Right lobe of liver (tissue), 4 donors: ENCODE measurements around the gene ZCCHC14.

Source experiments
- POLR2A ChIP-seq: fragments of 450-650 bp; IDR thresholded peaks from one replicate; pipeline ENCODE4 v1.6.1; 2017; ENCODE audit warnings: antibody characterized with exemption, mild to moderate bottlenecking
- TF ChIP-seq, protein P1 (sequence below), 4 donors: fragments of 200-600 bp in 3 of 4; fragments of 450-650 bp in 1 of 4; IDR thresholded peaks; one replicate each; pipeline versions ENCODE4 v1.5.1 to v1.8.0; 2016 to 2022; ENCODE audit warnings: antibody characterized with exemption in 4 of 4, mild to moderate bottlenecking in 2 of 4
- donor health status: DM: no; HTN: no; CAD: no.
- donor health status: DM: no; HTN: no; CAD: no.
- donor health status: DM: no; HTN: yes; CAD: no.

DNA sequence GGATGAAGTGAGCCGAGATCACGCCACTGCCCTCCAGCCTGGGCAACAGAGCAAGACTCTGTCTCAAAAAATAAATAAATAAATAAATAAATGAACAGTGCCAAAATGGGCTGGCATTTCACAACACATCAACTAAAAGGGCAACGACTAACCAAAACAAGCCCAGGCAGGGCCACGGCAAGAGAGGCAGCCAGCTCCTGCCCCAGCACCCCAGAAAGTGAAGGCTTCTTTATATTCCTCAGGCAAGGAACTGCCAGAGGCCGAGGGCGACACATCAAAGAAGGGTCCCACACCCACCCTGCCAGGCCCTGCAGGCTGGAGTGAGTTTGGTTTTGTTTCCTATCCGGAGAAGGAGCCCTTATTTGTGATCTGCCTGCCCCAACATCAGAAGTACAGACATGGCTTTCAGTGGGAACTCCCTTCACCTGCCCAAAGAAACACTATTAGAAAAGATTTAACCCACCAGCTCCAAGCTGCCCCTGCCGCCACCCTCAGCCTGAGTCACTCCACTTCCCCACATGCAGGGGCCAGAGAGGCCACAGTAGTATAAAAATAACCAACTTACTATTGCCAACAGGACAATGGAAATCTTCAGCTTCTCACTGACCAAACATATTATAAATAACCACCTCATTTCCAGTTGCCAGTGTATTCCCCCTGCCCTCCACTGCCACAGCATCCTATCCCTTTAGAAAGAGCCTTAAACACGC is 117.2 kb downstream of the ZCCHC14 start:
- TF ChIP-seq POLR2A, result no peak
- TF ChIP-seq, protein P1, sequence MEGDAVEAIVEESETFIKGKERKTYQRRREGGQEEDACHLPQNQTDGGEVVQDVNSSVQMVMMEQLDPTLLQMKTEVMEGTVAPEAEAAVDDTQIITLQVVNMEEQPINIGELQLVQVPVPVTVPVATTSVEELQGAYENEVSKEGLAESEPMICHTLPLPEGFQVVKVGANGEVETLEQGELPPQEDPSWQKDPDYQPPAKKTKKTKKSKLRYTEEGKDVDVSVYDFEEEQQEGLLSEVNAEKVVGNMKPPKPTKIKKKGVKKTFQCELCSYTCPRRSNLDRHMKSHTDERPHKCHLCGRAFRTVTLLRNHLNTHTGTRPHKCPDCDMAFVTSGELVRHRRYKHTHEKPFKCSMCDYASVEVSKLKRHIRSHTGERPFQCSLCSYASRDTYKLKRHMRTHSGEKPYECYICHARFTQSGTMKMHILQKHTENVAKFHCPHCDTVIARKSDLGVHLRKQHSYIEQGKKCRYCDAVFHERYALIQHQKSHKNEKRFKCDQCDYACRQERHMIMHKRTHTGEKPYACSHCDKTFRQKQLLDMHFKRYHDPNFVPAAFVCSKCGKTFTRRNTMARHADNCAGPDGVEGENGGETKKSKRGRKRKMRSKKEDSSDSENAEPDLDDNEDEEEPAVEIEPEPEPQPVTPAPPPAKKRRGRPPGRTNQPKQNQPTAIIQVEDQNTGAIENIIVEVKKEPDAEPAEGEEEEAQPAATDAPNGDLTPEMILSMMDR (IDR thresholded peaks at IDR 0.05), result no peak
